ENCODE results near the gene GRB14.

The GRB14 gene

GRCh38 chr2:164523009-164523408 is 98.3 kb downstream of the GRB14 start:
- no peak for TF ChIP-seq POLR2AphosphoS5 (IDR thresholded peaks at IDR 0.05; ENCODE audit: low read depth, low read length)
- TF ChIP-seq REST (IDR thresholded peaks at IDR 0.05; ENCODE audit: insufficient read depth in 1 of 2, low read depth in 2 of 2, low read length in 2 of 2) = no peak
- no peak for TF ChIP-seq TAF1 (IDR thresholded peaks at IDR 0.05; ENCODE audit: borderline replicate concordance, insufficient read depth, low read length)
- TF ChIP-seq SIN3A (IDR thresholded peaks at IDR 0.05; ENCODE audit: borderline replicate concordance, insufficient read depth, low read length) = no peak
- TF ChIP-seq FOXP2 (optimal IDR thresholded peaks at IDR 0.05; ENCODE audit: borderline replicate concordance, extremely low read depth, extremely low read length, insufficient read depth) = no peak

GRCh38 chr2:164522561-164522981 is 98.7 kb downstream of the GRB14 start:
- no peak for TF ChIP-seq POLR2AphosphoS5 (IDR thresholded peaks at IDR 0.05; ENCODE audit: low read depth, low read length)
- no peak for TF ChIP-seq SIN3A (IDR thresholded peaks at IDR 0.05; ENCODE audit: borderline replicate concordance, insufficient read depth, low read length)

GRCh38 chr2:164515734-164516133 is 105.5 kb downstream of the GRB14 start:
- TF ChIP-seq REST (IDR thresholded peaks at IDR 0.05; ENCODE audit: insufficient read depth in 1 of 2, low read depth in 2 of 2, low read length in 2 of 2) (no peak), POLR2AphosphoS5 (IDR thresholded peaks at IDR 0.05; ENCODE audit: low read depth, low read length) (no peak), FOXP2 (optimal IDR thresholded peaks at IDR 0.05; ENCODE audit: borderline replicate concordance, extremely low read depth, extremely low read length, insufficient read depth) (no peak), SIN3A (IDR thresholded peaks at IDR 0.05; ENCODE audit: borderline replicate concordance, insufficient read depth, low read length) (no peak), TAF1 (IDR thresholded peaks at IDR 0.05; ENCODE audit: borderline replicate concordance, insufficient read depth, low read length) (no peak)

- TF ChIP-seq POLR2AphosphoS5 (IDR thresholded peaks at IDR 0.05; ENCODE audit: low read depth, low read length) (no peak), FOXP2 (optimal IDR thresholded peaks at IDR 0.05; ENCODE audit: borderline replicate concordance, extremely low read depth, extremely low read length, insufficient read depth) (no peak), SIN3A (IDR thresholded peaks at IDR 0.05; ENCODE audit: borderline replicate concordance, insufficient read depth, low read length) (no peak), TAF1 (IDR thresholded peaks at IDR 0.05; ENCODE audit: borderline replicate concordance, insufficient read depth, low read length) (no peak), REST (IDR thresholded peaks at IDR 0.05; ENCODE audit: insufficient read depth in 1 of 2, low read depth in 2 of 2, low read length in 2 of 2) (no peak)
These were observed 106.3 kb downstream of the GRB14 start for GRCh38 chr2:164515030-164515429.

GRCh38 chr2:164514491-164514890 is 106.8 kb downstream of the GRB14 start:
- TF ChIP-seq POLR2AphosphoS5 (IDR thresholded peaks at IDR 0.05; ENCODE audit: low read depth, low read length) = no peak
- TF ChIP-seq REST (IDR thresholded peaks at IDR 0.05; ENCODE audit: insufficient read depth in 1 of 2, low read depth in 2 of 2, low read length in 2 of 2) = no peak
- no peak for TF ChIP-seq FOXP2 (optimal IDR thresholded peaks at IDR 0.05; ENCODE audit: borderline replicate concordance, extremely low read depth, extremely low read length, insufficient read depth)
- TF ChIP-seq TAF1 (IDR thresholded peaks at IDR 0.05; ENCODE audit: borderline replicate concordance, insufficient read depth, low read length) = no peak
- no peak for TF ChIP-seq SIN3A (IDR thresholded peaks at IDR 0.05; ENCODE audit: borderline replicate concordance, insufficient read depth, low read length)
